ENCODE data around the gene DHRS9.

GRCh38 chr2:169023161-169023560 is 46.2 kb upstream of the DHRS9 start:
- TF ChIP-seq ZFP3 (CRISPR knock-in tag; IDR thresholded peaks at IDR 0.05) (no peak), CSDC2 (CRISPR knock-in tag; IDR thresholded peaks at IDR 0.05) (no peak), OSR1 (CRISPR knock-in tag; IDR thresholded peaks at IDR 0.05) (no peak), GLIS3 (CRISPR knock-in tag; IDR thresholded peaks at IDR 0.05) (no peak), SNAI2 (CRISPR knock-in tag; IDR thresholded peaks at IDR 0.05) (no peak), ARNTL (CRISPR knock-in tag; IDR thresholded peaks at IDR 0.05; ENCODE audit: borderline replicate concordance, low read depth) (no peak), ZNF565 (CRISPR knock-in tag; conservative IDR thresholded peaks at IDR 0.05; ENCODE audit: low read depth) (no peak), TSHZ2 (CRISPR knock-in tag; IDR thresholded peaks at IDR 0.05) (no peak)

Measured in SK-N-SH treated with all-trans-retinoic acid at 6 μM for 48 hours (cell line).